ENCODE results near the gene PSMD7. TPM values are rescaled to one million over a fixed set of nuclear protein-coding genes. Genes with fewer than 3 reads are reported as not detected.

The PSMD7 gene
- total and polyA plus RNA-seq, 10 of the 15 experiments (the other 5 are each of a cell fraction or from before 2014, with no cell fraction given) = 64.3 to 199 (median 100) TPM

DNA sequence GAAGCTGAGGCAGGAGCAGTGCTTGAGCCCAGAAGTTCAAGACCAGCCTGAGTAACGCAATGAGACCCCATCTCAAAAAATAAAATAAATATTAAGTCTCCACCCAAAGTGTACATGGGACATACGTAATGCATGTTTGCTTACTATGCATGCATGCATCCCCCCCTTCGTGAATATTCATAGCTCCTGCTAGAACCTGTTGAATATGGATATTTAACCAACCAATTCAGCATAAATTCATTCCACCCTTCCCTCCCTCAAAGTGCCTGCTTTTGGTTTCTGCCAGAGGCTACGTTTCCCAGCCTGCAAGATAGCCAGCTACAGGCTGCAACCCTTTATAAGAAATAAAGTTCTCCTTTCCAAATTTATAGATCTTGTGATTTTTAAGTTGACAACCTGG is 12.9 kb upstream of the PSMD7 start (continued):
- no peak for TF ChIP-seq NFYA (IDR thresholded peaks at IDR 0.05; ENCODE audit: borderline replicate concordance, low read depth, low read length)
- no peak for TF ChIP-seq RAD51 (IDR thresholded peaks at IDR 0.05)
- TF ChIP-seq ZZZ3 (IDR thresholded peaks at IDR 0.05; ENCODE audit: control insufficient read depth, insufficient read length, low read depth) = no peak
- no peak for TF ChIP-seq MYB (IDR thresholded peaks at IDR 0.05; ENCODE audit: borderline replicate concordance, low read depth, low read length)
- TF ChIP-seq EGR1 (IDR thresholded peaks at IDR 0.05; ENCODE audit: borderline replicate concordance in 1 of 2, low read depth in 2 of 2, low read length in 2 of 2) = no peak
- no peak for TF ChIP-seq POLR2AphosphoS2 (IDR thresholded peaks at IDR 0.05; ENCODE audit: low read depth, low read length)

DNA sequence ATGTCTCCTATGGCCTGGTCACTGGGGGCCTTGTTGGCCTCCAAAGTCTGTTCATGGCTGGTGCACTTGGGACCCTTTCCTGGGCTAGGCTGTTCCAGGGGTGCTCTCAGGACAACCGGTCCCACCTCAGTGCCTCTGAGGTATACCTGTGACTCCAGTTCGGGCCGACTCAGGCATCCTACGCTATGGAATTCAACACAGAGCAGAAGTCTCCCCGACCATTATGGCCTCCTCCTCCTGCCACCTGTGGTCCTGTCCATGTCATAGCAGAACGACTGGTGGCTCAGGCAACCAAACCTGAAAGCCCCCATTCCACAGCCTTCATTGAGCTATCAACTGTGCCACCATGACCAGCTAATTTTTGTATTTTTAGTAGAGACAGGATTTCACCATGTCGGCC is 8.5 kb upstream of the PSMD7 start:
- intact Hi-C loops (cut with micrococcal nuclease; ENCODE audit: unreplicated experiment) = no loop called here
- DNase-seq (ENCODE audit: low read depth, low spot score) = no peak

More for the DNA sequence above, 8.5 kb upstream of the PSMD7 start:
- TF ChIP-seq NFYB (IDR thresholded peaks at IDR 0.05; ENCODE audit: insufficient read depth, low read depth, low read length) (no peak), EED (IDR thresholded peaks at IDR 0.05; ENCODE audit: low read depth) (no peak), MEF2A (IDR thresholded peaks at IDR 0.05; ENCODE audit: insufficient read depth, low read depth, low read length) (no peak), SPI1 (IDR thresholded peaks at IDR 0.05; ENCODE audit: borderline replicate concordance, insufficient read depth, low read depth, low read length) (no peak), KDM1A (IDR thresholded peaks at IDR 0.05; ENCODE audit: borderline replicate concordance) (no peak), CBX3 (IDR thresholded peaks at IDR 0.05; ENCODE audit: borderline replicate concordance, low read depth) (no peak)
- TF ChIP-seq, protein P1, sequence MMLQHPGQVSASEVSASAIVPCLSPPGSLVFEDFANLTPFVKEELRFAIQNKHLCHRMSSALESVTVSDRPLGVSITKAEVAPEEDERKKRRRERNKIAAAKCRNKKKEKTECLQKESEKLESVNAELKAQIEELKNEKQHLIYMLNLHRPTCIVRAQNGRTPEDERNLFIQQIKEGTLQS (IDR thresholded peaks at IDR 0.05; ENCODE audit: borderline replicate concordance, extremely low read depth, low read depth, low read length) = no peak
- no peaks in the 10 kb centered on the region for H3K4me1 ChIP-seq (ENCODE audit: control insufficient read depth, insufficient read depth, low read length)
- POLR2A ChIA-PET = interaction anchor here (0.5 kb wide), 1 partner anchor 416 kb away, joined by 4 read pairs; no protein-coding TSS in a partner anchor
- no TSS peak for BruUV-seq (replicated peaks)
- H3K27ac ChIP-seq (ENCODE audit: control insufficient read depth, insufficient read depth) = no peak overlapping the region
- H3K9ac ChIP-seq (ENCODE audit: control insufficient read depth, insufficient read depth, low read length) = no peak overlapping the region
- FAIRE-seq (no peak), ATAC-seq (no peak)
- H3K79me2 ChIP-seq (ENCODE audit: control insufficient read depth, insufficient read depth, low read length) = no peaks in the 10 kb centered on the region
- CTCF ChIA-PET = no interaction called here
- 97% methylated on average over 7 of the region's 7 CpGs for WGBS (ENCODE audit: insufficient coverage, insufficient replicate concordance, low lambda C conversion rate, missing lambda C conversion rate)
- no peak overlapping the region for H2AFZ ChIP-seq (ENCODE audit: control insufficient read depth, low read depth, low read length)
- SMC1A ChIA-PET (ENCODE audit: uncharacterized antibody, unreplicated experiment) = no interaction called here
- RAD21 ChIA-PET (ENCODE audit: unreplicated experiment) = no interaction called here
- peaks cover 6% of the 10 kb centered on the region; the same call in 2 of the 3 replicates for H3K9me3 ChIP-seq (replicated peaks; ENCODE audit: control insufficient read depth, insufficient read depth, low read length)
- H3K4me3 ChIP-seq = no peak overlapping the region
- no peak overlapping the region for H3K4me2 ChIP-seq (ENCODE audit: control insufficient read depth, insufficient read depth)
- H3K27me3 ChIP-seq (replicated peaks in 1 of 2; ENCODE audit: control insufficient read depth in 2 of 2, insufficient read depth in 2 of 2, low read length in 1 of 2) = no peaks in the 10 kb centered on the region
- no peaks in the 10 kb centered on the region for H4K20me1 ChIP-seq (ENCODE audit: control insufficient read depth, insufficient read depth)
- in situ Hi-C loops (cut with MboI) = no loop called here
- H3K36me3 ChIP-seq (ENCODE audit: control insufficient read depth in 2 of 2, insufficient read depth in 2 of 2, low read length in 1 of 2) = no peaks in the 10 kb centered on the region
